AG04449 (cell line): ENCODE data around the gene FBLIM1.

Experiments
- CTCF ChIA-PET: fragments of 350-600 bp; formaldehyde crosslinking; extraction: SDS; loops from one replicate; lab custom pipeline; 2021; ENCODE audit warnings: antibody characterized with exemption; lab: Yijun Ruan, JAX
- POLR2A ChIA-PET: fragments of 400-600, 350-600 bp; formaldehyde crosslinking; extraction: SDS; loops from one replicate; lab custom pipeline; 2020; ENCODE audit warnings: antibody characterized with exemption, inconsistent platforms; lab: Yijun Ruan, JAX
- DNase-seq: peaks from one replicate; pipeline ENCODE4 v3.0.0-alpha.2; 2010; ENCODE audit warnings: low read depth, low spot score
- H3K4me3 ChIP-seq: 2 replicates; pipeline ENCODE4 v1.5.1; 2011; ENCODE audit warnings: low read depth, mild to moderate bottlenecking, control low read depth, low read length
- CTCF ChIP-seq: IDR thresholded peaks from one replicate; pipeline ENCODE4 v1.5.1; 2011; ENCODE audit warnings: mild to moderate bottlenecking, moderate library complexity, low read length, control low read depth, inconsistent platforms; ENCODE audit not compliant: insufficient read depth; ENCODE audit errors: missing control alignments

The FBLIM1 gene

GRCh38 chr1:15758953-15759661 is 512 bp downstream of the FBLIM1 start:
- TF ChIP-seq CTCF = no peak
- no peak for DNase-seq
- H3K4me3 ChIP-seq = peak overlapping the region; percentile 82
- CTCF ChIA-PET = interaction anchor here (1.3 kb wide), 1 partner anchor 10 kb away, joined by 3 read pairs; no protein-coding TSS in a partner anchor
- POLR2A ChIA-PET = no interaction called here

GRCh38 chr1:15760520-15761211 is 2.1 kb downstream of the FBLIM1 start:
- DNase-seq = no peak
- ChIA-PET POLR2A (interaction anchor here (0.8 kb wide), 1 partner anchor 15 kb away, joined by 3 read pairs; no protein-coding TSS in a partner anchor), CTCF (interaction anchor here (0.7 to 1.7 kb wide), 4 partner anchors 27 to 167 kb away, joined by 3 to 4 read pairs (median 3); partner anchors contain the start of gene PLEKHM2)
- TF ChIP-seq CTCF = no peak
- peak overlapping the region; percentile 82 for H3K4me3 ChIP-seq

- no peak for TF ChIP-seq CTCF
- CTCF ChIA-PET = interaction anchor here (0.6 to 1.7 kb wide), 3 partner anchors 10 to 26 kb away, joined by 3 read pairs; no protein-coding TSS in a partner anchor
- H3K4me3 ChIP-seq = peak overlapping the region; percentile 82
- no peak for DNase-seq
- POLR2A ChIA-PET = no interaction called here
Measured at GRCh38 chr1:15761366-15762128, 3.0 kb downstream of the FBLIM1 start.

GRCh38 chr1:15762546-15762945 is 4.0 kb downstream of the FBLIM1 start:
- no peak for TF ChIP-seq CTCF
- CTCF ChIA-PET = no interaction called here
- no peak overlapping the region for H3K4me3 ChIP-seq
- no peak for DNase-seq
- POLR2A ChIA-PET = no interaction called here

- POLR2A ChIA-PET = no interaction called here
- no peak for TF ChIP-seq CTCF
- no peak overlapping the region for H3K4me3 ChIP-seq
- no peak for DNase-seq
- CTCF ChIA-PET = interaction anchor here (1.2 kb wide), 1 partner anchor 11 kb away, joined by 5 read pairs; no protein-coding TSS in a partner anchor
Measured at GRCh38 chr1:15764269-15764764, 5.7 kb downstream of the FBLIM1 start.
